Measurements from ENCODE around the gene RAP1GAP2. TPM values are rescaled to one million over a fixed set of nuclear protein-coding genes. Genes with fewer than 3 reads are reported as not detected.
"Not testable (repeated sequence)": the region's sequence is repeated elsewhere in the genome, so short reads cannot be mapped to it uniquely, and the experiment has no call there.

The RAP1GAP2 gene
- total RNA-seq, 1 experiment from 2014 or later, result 72.8 TPM

- Mint-ChIP-seq H3K36me3 (no peaks in the 10 kb centered on the region), H3K4me3 (no peak overlapping the region), H3K27ac (no peak overlapping the region), H3K4me1 (peaks cover 7% of the 10 kb centered on the region), H3K9me3 (no peaks in the 10 kb centered on the region), H3K27me3 (ENCODE audit: low read depth) (no peaks in the 10 kb centered on the region)
- CTCF ChIA-PET, result interaction anchor here (0.6 to 5.0 kb wide), 4 partner anchors 13 to 38 kb away, joined by 3 to 28 read pairs (median 4); no protein-coding TSS in a partner anchor
- ATAC-seq, result peak; percentile 22; the same call in 1 of the 2 replicates
- POLR2A ChIA-PET, result interaction anchor here (0.7 kb wide), 1 partner anchor 166 kb away, joined by 3 read pairs; no protein-coding TSS in a partner anchor
- DNase-seq (ENCODE audit: low spot score), result no peak
- TF ChIP-seq, protein P1, sequence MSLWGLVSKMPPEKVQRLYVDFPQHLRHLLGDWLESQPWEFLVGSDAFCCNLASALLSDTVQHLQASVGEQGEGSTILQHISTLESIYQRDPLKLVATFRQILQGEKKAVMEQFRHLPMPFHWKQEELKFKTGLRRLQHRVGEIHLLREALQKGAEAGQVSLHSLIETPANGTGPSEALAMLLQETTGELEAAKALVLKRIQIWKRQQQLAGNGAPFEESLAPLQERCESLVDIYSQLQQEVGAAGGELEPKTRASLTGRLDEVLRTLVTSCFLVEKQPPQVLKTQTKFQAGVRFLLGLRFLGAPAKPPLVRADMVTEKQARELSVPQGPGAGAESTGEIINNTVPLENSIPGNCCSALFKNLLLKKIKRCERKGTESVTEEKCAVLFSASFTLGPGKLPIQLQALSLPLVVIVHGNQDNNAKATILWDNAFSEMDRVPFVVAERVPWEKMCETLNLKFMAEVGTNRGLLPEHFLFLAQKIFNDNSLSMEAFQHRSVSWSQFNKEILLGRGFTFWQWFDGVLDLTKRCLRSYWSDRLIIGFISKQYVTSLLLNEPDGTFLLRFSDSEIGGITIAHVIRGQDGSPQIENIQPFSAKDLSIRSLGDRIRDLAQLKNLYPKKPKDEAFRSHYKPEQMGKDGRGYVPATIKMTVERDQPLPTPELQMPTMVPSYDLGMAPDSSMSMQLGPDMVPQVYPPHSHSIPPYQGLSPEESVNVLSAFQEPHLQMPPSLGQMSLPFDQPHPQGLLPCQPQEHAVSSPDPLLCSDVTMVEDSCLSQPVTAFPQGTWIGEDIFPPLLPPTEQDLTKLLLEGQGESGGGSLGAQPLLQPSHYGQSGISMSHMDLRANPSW (CRISPR knock-in tag; conservative IDR thresholded peaks at IDR 0.05; ENCODE audit: low read depth), result no peak
- TF ChIP-seq SMAD4 (CRISPR knock-in tag; IDR thresholded peaks at IDR 0.05) (no peak), GTF2I (CRISPR knock-in tag; conservative IDR thresholded peaks at IDR 0.05) (no peak), ZNF396 (CRISPR knock-in tag; IDR thresholded peaks at IDR 0.05; ENCODE audit: borderline replicate concordance) (no peak), KAT7 (CRISPR knock-in tag; IDR thresholded peaks at IDR 0.05; ENCODE audit: borderline replicate concordance) (no peak), NR3C1 (CRISPR knock-in tag; conservative IDR thresholded peaks at IDR 0.05; ENCODE audit: low read depth) (no peak), CREB1 (CRISPR knock-in tag; IDR thresholded peaks at IDR 0.05) (no peak), TEAD1 (CRISPR knock-in tag; IDR thresholded peaks at IDR 0.05) (no peak)
- TF ChIP-seq, protein P2, sequence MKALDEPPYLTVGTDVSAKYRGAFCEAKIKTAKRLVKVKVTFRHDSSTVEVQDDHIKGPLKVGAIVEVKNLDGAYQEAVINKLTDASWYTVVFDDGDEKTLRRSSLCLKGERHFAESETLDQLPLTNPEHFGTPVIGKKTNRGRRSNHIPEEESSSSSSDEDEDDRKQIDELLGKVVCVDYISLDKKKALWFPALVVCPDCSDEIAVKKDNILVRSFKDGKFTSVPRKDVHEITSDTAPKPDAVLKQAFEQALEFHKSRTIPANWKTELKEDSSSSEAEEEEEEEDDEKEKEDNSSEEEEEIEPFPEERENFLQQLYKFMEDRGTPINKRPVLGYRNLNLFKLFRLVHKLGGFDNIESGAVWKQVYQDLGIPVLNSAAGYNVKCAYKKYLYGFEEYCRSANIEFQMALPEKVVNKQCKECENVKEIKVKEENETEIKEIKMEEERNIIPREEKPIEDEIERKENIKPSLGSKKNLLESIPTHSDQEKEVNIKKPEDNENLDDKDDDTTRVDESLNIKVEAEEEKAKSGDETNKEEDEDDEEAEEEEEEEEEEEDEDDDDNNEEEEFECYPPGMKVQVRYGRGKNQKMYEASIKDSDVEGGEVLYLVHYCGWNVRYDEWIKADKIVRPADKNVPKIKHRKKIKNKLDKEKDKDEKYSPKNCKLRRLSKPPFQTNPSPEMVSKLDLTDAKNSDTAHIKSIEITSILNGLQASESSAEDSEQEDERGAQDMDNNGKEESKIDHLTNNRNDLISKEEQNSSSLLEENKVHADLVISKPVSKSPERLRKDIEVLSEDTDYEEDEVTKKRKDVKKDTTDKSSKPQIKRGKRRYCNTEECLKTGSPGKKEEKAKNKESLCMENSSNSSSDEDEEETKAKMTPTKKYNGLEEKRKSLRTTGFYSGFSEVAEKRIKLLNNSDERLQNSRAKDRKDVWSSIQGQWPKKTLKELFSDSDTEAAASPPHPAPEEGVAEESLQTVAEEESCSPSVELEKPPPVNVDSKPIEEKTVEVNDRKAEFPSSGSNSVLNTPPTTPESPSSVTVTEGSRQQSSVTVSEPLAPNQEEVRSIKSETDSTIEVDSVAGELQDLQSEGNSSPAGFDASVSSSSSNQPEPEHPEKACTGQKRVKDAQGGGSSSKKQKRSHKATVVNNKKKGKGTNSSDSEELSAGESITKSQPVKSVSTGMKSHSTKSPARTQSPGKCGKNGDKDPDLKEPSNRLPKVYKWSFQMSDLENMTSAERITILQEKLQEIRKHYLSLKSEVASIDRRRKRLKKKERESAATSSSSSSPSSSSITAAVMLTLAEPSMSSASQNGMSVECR (CRISPR knock-in tag; IDR thresholded peaks at IDR 0.05; ENCODE audit: borderline replicate concordance), result no peak
These were observed 19.5 kb downstream of the RAP1GAP2 start for GRCh38 chr17:2815781-2816185.

- H3K4me3 Mint-ChIP-seq, result no peak overlapping the region
- no peaks in the 10 kb centered on the region for H3K36me3 Mint-ChIP-seq
- no peak overlapping the region for H3K27ac Mint-ChIP-seq
- peaks cover 7% of the 10 kb centered on the region for H3K4me1 Mint-ChIP-seq
- H3K9me3 Mint-ChIP-seq, result no peaks in the 10 kb centered on the region
- no peak for DNase-seq (ENCODE audit: low spot score)
- TF ChIP-seq MYBL2 (CRISPR knock-in tag; IDR thresholded peaks at IDR 0.05) (no peak), CREB1 (CRISPR knock-in tag; IDR thresholded peaks at IDR 0.05) (no peak), TEAD1 (CRISPR knock-in tag; IDR thresholded peaks at IDR 0.05) (no peak), MXD4 (CRISPR knock-in tag; IDR thresholded peaks at IDR 0.05; ENCODE audit: borderline replicate concordance) (no peak), FOXP1 (CRISPR knock-in tag; IDR thresholded peaks at IDR 0.05; ENCODE audit: borderline replicate concordance) (no peak)
- H3K27me3 Mint-ChIP-seq (ENCODE audit: low read depth), result no peaks in the 10 kb centered on the region
- no peak for ATAC-seq
- CTCF ChIA-PET, result no interaction called here
- POLR2A ChIA-PET, result no interaction called here
These were observed 20.4 kb downstream of the RAP1GAP2 start for GRCh38 chr17:2816688-2817087.

- H3K4me3 Mint-ChIP-seq; H3K27me3 Mint-ChIP-seq (ENCODE audit: low read depth); H3K27ac Mint-ChIP-seq; H3K9me3 Mint-ChIP-seq; DNase-seq (ENCODE audit: low spot score); H3K4me1 Mint-ChIP-seq; ATAC-seq; CTCF ChIA-PET; H3K36me3 Mint-ChIP-seq: not testable (repeated sequence)
- POLR2A ChIA-PET, result interaction anchor here (0.7 kb wide), 1 partner anchor 186 kb away, joined by 5 read pairs; no protein-coding TSS in a partner anchor
These were observed 23.1 kb downstream of the RAP1GAP2 start for GRCh38 chr17:2819294-2819693.
